ENCODE measurements around the gene FICD. TPM values are rescaled to one million over a fixed set of nuclear protein-coding genes. Genes with fewer than 3 reads are reported as not detected.

The FICD gene
- 1 to 10 TPM in 2 of 4 donors, under 1 TPM in 2; 0.81 to 2.2 (median 1.5) TPM for polyA plus RNA-seq
- long read RNA-seq, donor 1, partial matches to known transcripts, result 30 of 35 reads
- long read RNA-seq, donor 1, other reads (novel, unspliced or antisense), result 5 of 35 reads
- long read RNA-seq, donor 2, result 0 reads
- long read RNA-seq, donor 3, partial matches to known transcripts, result 0 of 1 reads
- long read RNA-seq, donor 3, other reads (novel, unspliced or antisense), result 0 of 1 reads
- long read RNA-seq, donor 4, result 0 reads
- long read RNA-seq, donor 5, result 0 reads
- long read RNA-seq, donor 6, partial matches to known transcripts, result 0 of 1 reads
- long read RNA-seq, donor 6, other reads (novel, unspliced or antisense), result 0 of 1 reads
- long read RNA-seq, donor 7, result 0 reads
- long read RNA-seq, donor 8, result 0 reads
- long read RNA-seq, donor 9, result 0 reads
- long read RNA-seq, donor 10, transcript FICD-204 (3 exons, 3,347 nt), result major isoform, 6 of 6 reads
- long read RNA-seq, donor 10, partial matches to known transcripts, result 0 of 6 reads
- long read RNA-seq, donor 10, other reads (novel, unspliced or antisense), result 0 of 6 reads

- H3K27ac ChIP-seq (ENCODE audit: low read depth in 1 of 3, low read length in 2 of 3), result peak within 1 kb of the TSS in 2 of 3 donors; percentile 25 to 75
- H3K4me1 ChIP-seq (ENCODE audit: control insufficient read depth in 3 of 3, insufficient read depth in 2 of 3, low read depth in 1 of 3, low read length in 2 of 3), result peaks cover 0 to 5% (median 2%) of the 10 kb centered on the region in 3 donors
- no peaks in the 10 kb centered on the region for H3K9me3 ChIP-seq (ENCODE audit: control insufficient read depth in 2 of 2, insufficient read depth in 1 of 2, low read depth in 1 of 2, low read length in 1 of 2)
- WGBS, 3 donors, result 1% methylated on average over 56 to 67 of the region's 67 CpGs
- H3K4me3 ChIP-seq (ENCODE audit: low read depth in 1 of 3, low read length in 3 of 3), result peak within 1 kb of the TSS; percentile 72 to 88 (median 83)
- peaks cover 2 to 31% (median 7%) of the 10 kb centered on the region in 3 donors for H3K36me3 ChIP-seq (ENCODE audit: control insufficient read depth in 3 of 3, insufficient read depth in 2 of 3, low read depth in 1 of 3, low read length in 3 of 3)
- FAIRE-seq, result peak; percentile 62
- peak; percentile 99 to 100 for DNase-seq
- no peaks in the 10 kb centered on the region for H3K27me3 ChIP-seq (ENCODE audit: control insufficient read depth in 3 of 3, insufficient read depth in 3 of 3, low read length in 3 of 3)
These were observed at the start of gene FICD for GRCh38 chr12:108514973-108515814. TSS of gene FICD (plus strand) at chr12:108515277. CDS start at chr12:108516973, 1,696 bp downstream.

- FAIRE-seq (no peak), DNase-seq (no peak)
- 55 to 66% (median 57%) methylated on average over 3 of the region's 3 CpGs for WGBS, 3 donors
- Histone ChIP-seq H3K36me3 (ENCODE audit: control insufficient read depth in 3 of 3, insufficient read depth in 2 of 3, low read depth in 1 of 3, low read length in 3 of 3) (no peaks in the 10 kb centered on the region), H3K27me3 (ENCODE audit: control insufficient read depth in 3 of 3, insufficient read depth in 3 of 3, low read length in 3 of 3) (peaks cover 0 to 2% (median 2%) of the 10 kb centered on the region in 3 donors), H3K4me3 (ENCODE audit: low read depth in 1 of 3, low read length in 3 of 3) (no peak overlapping the region), H3K4me1 (ENCODE audit: control insufficient read depth in 3 of 3, insufficient read depth in 2 of 3, low read depth in 1 of 3, low read length in 2 of 3) (no peaks in the 10 kb centered on the region), H3K9me3 (ENCODE audit: control insufficient read depth in 2 of 2, insufficient read depth in 1 of 2, low read depth in 1 of 2, low read length in 1 of 2) (no peaks in the 10 kb centered on the region), H3K27ac (ENCODE audit: low read depth in 1 of 3, low read length in 2 of 3) (no peak overlapping the region)
These were observed 49.7 kb upstream of the FICD start for GRCh38 chr12:108465417-108465816.

- no peaks in the 10 kb centered on the region for H3K4me1 ChIP-seq (ENCODE audit: control insufficient read depth in 3 of 3, insufficient read depth in 2 of 3, low read depth in 1 of 3, low read length in 2 of 3)
- peaks cover 0 to 2% (median 0%) of the 10 kb centered on the region in 3 donors for H3K27me3 ChIP-seq (ENCODE audit: control insufficient read depth in 3 of 3, insufficient read depth in 3 of 3, low read length in 3 of 3)
- peak; percentile 30 to 60 for DNase-seq
- 68 to 74% (median 73%) methylated on average over 4 of the region's 6 CpGs for WGBS, 3 donors
- H3K9me3 ChIP-seq (ENCODE audit: control insufficient read depth in 2 of 2, insufficient read depth in 1 of 2, low read depth in 1 of 2, low read length in 1 of 2), result no peaks in the 10 kb centered on the region
- FAIRE-seq, result no peak
- no peak overlapping the region for H3K27ac ChIP-seq (ENCODE audit: low read depth in 1 of 3, low read length in 2 of 3)
- no peaks in the 10 kb centered on the region for H3K36me3 ChIP-seq (ENCODE audit: control insufficient read depth in 3 of 3, insufficient read depth in 2 of 3, low read depth in 1 of 3, low read length in 3 of 3)
- H3K4me3 ChIP-seq (ENCODE audit: low read depth in 1 of 3, low read length in 3 of 3), result no peak overlapping the region
These were observed 46.7 kb upstream of the FICD start for GRCh38 chr12:108468196-108468968.

- H3K4me1 ChIP-seq (ENCODE audit: control insufficient read depth in 3 of 3, insufficient read depth in 2 of 3, low read depth in 1 of 3, low read length in 2 of 3), result no peaks in the 10 kb centered on the region
- H3K4me3 ChIP-seq (ENCODE audit: low read depth in 1 of 3, low read length in 3 of 3), result no peak overlapping the region
- DNase-seq (no peak), FAIRE-seq (no peak)
- no peaks in the 10 kb centered on the region for H3K9me3 ChIP-seq (ENCODE audit: control insufficient read depth in 2 of 2, insufficient read depth in 1 of 2, low read depth in 1 of 2, low read length in 1 of 2)
- WGBS, 3 donors, result 74 to 78% (median 76%) methylated on average over 5 of the region's 5 CpGs
- no peaks in the 10 kb centered on the region for H3K27me3 ChIP-seq (ENCODE audit: control insufficient read depth in 3 of 3, insufficient read depth in 3 of 3, low read length in 3 of 3)
- no peak overlapping the region for H3K27ac ChIP-seq (ENCODE audit: low read depth in 1 of 3, low read length in 2 of 3)
- no peaks in the 10 kb centered on the region for H3K36me3 ChIP-seq (ENCODE audit: control insufficient read depth in 3 of 3, insufficient read depth in 2 of 3, low read depth in 1 of 3, low read length in 3 of 3)
These were observed 41.5 kb upstream of the FICD start for GRCh38 chr12:108473400-108474055.

- Histone ChIP-seq H3K27ac (ENCODE audit: low read depth in 1 of 3, low read length in 2 of 3) (no peak overlapping the region), H3K36me3 (ENCODE audit: control insufficient read depth in 3 of 3, insufficient read depth in 2 of 3, low read depth in 1 of 3, low read length in 3 of 3) (no peaks in the 10 kb centered on the region), H3K27me3 (ENCODE audit: control insufficient read depth in 3 of 3, insufficient read depth in 3 of 3, low read length in 3 of 3) (no peaks in the 10 kb centered on the region), H3K4me3 (ENCODE audit: low read depth in 1 of 3, low read length in 3 of 3) (no peak overlapping the region), H3K4me1 (ENCODE audit: control insufficient read depth in 3 of 3, insufficient read depth in 2 of 3, low read depth in 1 of 3, low read length in 2 of 3) (no peaks in the 10 kb centered on the region), H3K9me3 (ENCODE audit: control insufficient read depth in 2 of 2, insufficient read depth in 1 of 2, low read depth in 1 of 2, low read length in 1 of 2) (no peaks in the 10 kb centered on the region)
- FAIRE-seq, result no peak
- DNase-seq, result no peak
- 54 to 62% (median 60%) methylated on average over 2 of the region's 2 CpGs for WGBS, 3 donors
These were observed 39.7 kb upstream of the FICD start for GRCh38 chr12:108475396-108475795.

GRCh38 chr12:108477055-108477880 lies 37.8 kb upstream of the FICD start:
- Histone ChIP-seq H3K4me3 (ENCODE audit: low read depth in 1 of 3, low read length in 3 of 3) (no peak overlapping the region), H3K27me3 (ENCODE audit: control insufficient read depth in 3 of 3, insufficient read depth in 3 of 3, low read length in 3 of 3) (no peaks in the 10 kb centered on the region), H3K9me3 (ENCODE audit: control insufficient read depth in 2 of 2, insufficient read depth in 1 of 2, low read depth in 1 of 2, low read length in 1 of 2) (no peaks in the 10 kb centered on the region), H3K36me3 (ENCODE audit: control insufficient read depth in 3 of 3, insufficient read depth in 2 of 3, low read depth in 1 of 3, low read length in 3 of 3) (no peaks in the 10 kb centered on the region), H3K4me1 (ENCODE audit: control insufficient read depth in 3 of 3, insufficient read depth in 2 of 3, low read depth in 1 of 3, low read length in 2 of 3) (no peaks in the 10 kb centered on the region), H3K27ac (ENCODE audit: low read depth in 1 of 3, low read length in 2 of 3) (no peak overlapping the region)
- FAIRE-seq (no peak), DNase-seq (no peak)
- WGBS, 3 donors, result 73 to 80% (median 75%) methylated on average over 11 of the region's 11 CpGs

- Histone ChIP-seq H3K9me3 (ENCODE audit: control insufficient read depth in 2 of 2, insufficient read depth in 1 of 2, low read depth in 1 of 2, low read length in 1 of 2) (no peaks in the 10 kb centered on the region), H3K27ac (ENCODE audit: low read depth in 1 of 3, low read length in 2 of 3) (no peak overlapping the region), H3K4me1 (ENCODE audit: control insufficient read depth in 3 of 3, insufficient read depth in 2 of 3, low read depth in 1 of 3, low read length in 2 of 3) (no peaks in the 10 kb centered on the region), H3K4me3 (ENCODE audit: low read depth in 1 of 3, low read length in 3 of 3) (no peak overlapping the region), H3K36me3 (ENCODE audit: control insufficient read depth in 3 of 3, insufficient read depth in 2 of 3, low read depth in 1 of 3, low read length in 3 of 3) (no peaks in the 10 kb centered on the region), H3K27me3 (ENCODE audit: control insufficient read depth in 3 of 3, insufficient read depth in 3 of 3, low read length in 3 of 3) (no peaks in the 10 kb centered on the region)
- DNase-seq (no peak), FAIRE-seq (no peak)
- WGBS, 3 donors, result 77 to 84% (median 81%) methylated on average over 6 of the region's 6 CpGs
These were observed 37.2 kb upstream of the FICD start for GRCh38 chr12:108477881-108478259.

Measured in small intestine (tissue), 16 donors.